Loucy (cell line): ENCODE results near the gene CCDC8.

Experiments
- CTCF ChIP-seq: fragments of 200-600 bp; sonication (generic); conservative IDR thresholded peaks from 2 replicates; pipeline ENCODE4 v1.5.1; 2014; ENCODE audit warnings: mild to moderate bottlenecking, antibody characterized with exemption, low read length
- EZH2phosphoT487 ChIP-seq: fragments of 200-600 bp; IDR thresholded peaks from 2 replicates; pipeline ENCODE4 v1.6.1; 2018; ENCODE audit warnings: antibody characterized with exemption, mild to moderate bottlenecking, moderate library complexity, borderline replicate concordance

DNA sequence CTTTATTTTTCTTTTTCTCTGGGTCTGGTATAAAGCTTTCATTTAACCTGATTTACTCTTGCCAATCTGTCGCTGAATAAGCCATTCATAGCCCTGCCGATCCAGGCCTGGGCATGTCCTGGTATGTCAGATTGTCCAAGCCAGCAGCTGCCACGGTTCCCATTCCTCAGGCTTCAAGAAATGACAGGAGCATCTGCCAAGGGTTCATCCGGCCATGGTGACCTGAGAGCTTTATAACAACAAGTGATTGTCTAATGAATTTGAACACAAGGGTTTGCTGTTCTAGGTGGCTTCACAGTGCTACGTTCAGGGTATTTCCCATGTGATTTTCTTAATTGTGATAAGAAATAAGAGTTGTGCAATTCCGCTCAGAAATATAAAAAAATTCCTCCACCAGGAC lies 38.0 kb upstream of the CCDC8 start:
- TF ChIP-seq CTCF = no peak
- TF ChIP-seq EZH2phosphoT487 = no peak
